Prostate gland (tissue), 2 donors: Measurements from ENCODE around the gene YOD1.

Source experiments
- CTCF ChIP-seq, 4 experiments: fragments of 200-600 bp in 2 of 4; fragments of 450-650 bp in 2 of 4; sonication (generic) in 2 of 4; IDR thresholded peaks; 1 replicate in 3 of 4; 2 replicates in 1 of 4; pipeline ENCODE4 v1.5.1; 2016 to 2019; ENCODE audit warnings: antibody characterized with exemption in 4 of 4, mild to moderate bottlenecking in 2 of 4, moderate library complexity in 2 of 4
- POLR2A ChIP-seq: fragments of 450-650 bp; IDR thresholded peaks from one replicate; pipeline ENCODE4 v1.6.1; 2016; ENCODE audit warnings: antibody characterized with exemption, mild to moderate bottlenecking

GRCh38 chr1:207020709-207021107, 30.3 kb downstream of the YOD1 start:
- TF ChIP-seq POLR2A (no peak), CTCF (IDR thresholded peaks at IDR 0.05) (no peak)
